HUES48 (cell line): ENCODE data around the gene AGAP1.

ENCODE experiments used
- H3K27ac ChIP-seq: one replicate; pipeline ENCODE4 v1.7.0; 2013; ENCODE audit warnings: low read depth, low read length, inconsistent platforms
- H3K27me3 ChIP-seq: 2 replicates; pipeline ENCODE4 v1.6.1; 2013; ENCODE audit warnings: mild to moderate bottlenecking, low read length; ENCODE audit not compliant: control insufficient read depth, insufficient read depth
- H3K36me3 ChIP-seq: 2 replicates; pipeline ENCODE4 v1.6.1; 2013; ENCODE audit warnings: low read length; ENCODE audit not compliant: control insufficient read depth, insufficient read depth
- H3K4me1 ChIP-seq: 2 replicates; pipeline ENCODE4 v1.6.1; 2013; ENCODE audit warnings: mild to moderate bottlenecking, low read length; ENCODE audit not compliant: control insufficient read depth, insufficient read depth
- H3K4me3 ChIP-seq: 2 replicates; pipeline ENCODE4 v1.5.1; 2013; ENCODE audit warnings: mild to moderate bottlenecking, low read depth, low read length
- H3K9ac ChIP-seq: 2 replicates; pipeline ENCODE4 v1.6.1; 2013; ENCODE audit warnings: mild to moderate bottlenecking, low read depth, low read length, moderate library complexity
- H3K9me3 ChIP-seq: 2 replicates; pipeline ENCODE4 v1.6.1; 2013; ENCODE audit warnings: low read length; ENCODE audit not compliant: control insufficient read depth, insufficient read depth

Gene AGAP1

GRCh38 chr2:235827585-235827992 is 333.7 kb downstream of the AGAP1 start:
- H3K9me3 ChIP-seq = no peaks in the 10 kb centered on the region
- no peak overlapping the region for H3K9ac ChIP-seq
- H3K36me3 ChIP-seq = 0 out of 2 replicates have a peak, but pooled peaks cover 4% of the 10 kb centered on the region
- H3K4me3 ChIP-seq = no peak overlapping the region
- no peaks in the 10 kb centered on the region for H3K27me3 ChIP-seq
- H3K27ac ChIP-seq = no peak overlapping the region
- H3K4me1 ChIP-seq = no peaks in the 10 kb centered on the region

GRCh38 chr2:235829726-235830125 is 335.9 kb downstream of the AGAP1 start:
- Histone ChIP-seq H3K27me3 (no peaks in the 10 kb centered on the region), H3K27ac (no peak overlapping the region), H3K36me3 (no peaks in the 10 kb centered on the region), H3K9ac (no peak overlapping the region), H3K9me3 (no peaks in the 10 kb centered on the region), H3K4me1 (no peaks in the 10 kb centered on the region), H3K4me3 (no peak overlapping the region)

DNA sequence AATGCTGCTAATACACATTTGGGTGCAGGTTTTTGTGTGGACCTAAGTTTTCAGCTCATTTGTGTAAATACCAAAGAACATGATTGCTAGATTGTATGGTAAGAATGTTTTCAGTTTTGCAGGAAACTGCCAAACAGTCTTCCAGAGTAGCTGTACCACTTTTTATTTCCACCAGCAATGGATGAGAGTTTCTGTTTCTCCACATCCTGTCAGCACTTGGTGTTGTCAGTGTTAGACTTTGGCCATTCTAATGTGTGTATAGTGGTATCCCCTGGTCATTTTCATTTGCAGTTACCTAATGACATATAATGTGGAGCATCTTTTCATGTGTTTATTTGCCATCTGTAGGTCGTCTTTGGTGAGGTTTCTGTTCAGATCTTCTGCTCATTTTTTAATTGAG is 337.9 kb downstream of the AGAP1 start:
- Histone ChIP-seq H3K9me3 (no peaks in the 10 kb centered on the region), H3K4me1 (peaks cover 5% of the 10 kb centered on the region), H3K4me3 (no peak overlapping the region), H3K36me3 (no peaks in the 10 kb centered on the region), H3K9ac (no peak overlapping the region), H3K27ac (no peak overlapping the region), H3K27me3 (no peaks in the 10 kb centered on the region)

DNA sequence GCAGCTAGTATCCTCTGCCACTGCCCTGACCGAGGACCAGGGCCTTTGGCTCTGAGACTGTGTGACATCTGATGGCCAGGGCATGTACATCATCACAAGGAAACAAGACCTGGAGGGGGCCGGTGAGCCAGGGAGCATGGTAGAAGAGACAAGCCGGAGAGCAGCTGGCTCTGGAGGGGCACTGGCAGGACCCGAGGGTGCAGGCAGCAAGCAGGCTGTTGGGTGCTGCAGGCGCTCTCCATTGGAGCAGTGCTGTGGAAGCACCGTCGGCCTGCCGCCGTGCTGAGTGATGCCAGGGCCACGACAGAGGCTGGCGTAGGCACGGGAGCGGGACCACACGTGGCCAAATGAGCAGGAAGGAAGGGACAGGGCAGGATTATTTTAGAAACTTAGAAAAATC is 339.1 kb downstream of the AGAP1 start:
- Histone ChIP-seq H3K9me3 (no peaks in the 10 kb centered on the region), H3K9ac (no peak overlapping the region), H3K36me3 (no peaks in the 10 kb centered on the region), H3K27me3 (no peaks in the 10 kb centered on the region), H3K4me1 (peaks cover 5% of the 10 kb centered on the region), H3K27ac (no peak overlapping the region), H3K4me3 (no peak overlapping the region)

DNA sequence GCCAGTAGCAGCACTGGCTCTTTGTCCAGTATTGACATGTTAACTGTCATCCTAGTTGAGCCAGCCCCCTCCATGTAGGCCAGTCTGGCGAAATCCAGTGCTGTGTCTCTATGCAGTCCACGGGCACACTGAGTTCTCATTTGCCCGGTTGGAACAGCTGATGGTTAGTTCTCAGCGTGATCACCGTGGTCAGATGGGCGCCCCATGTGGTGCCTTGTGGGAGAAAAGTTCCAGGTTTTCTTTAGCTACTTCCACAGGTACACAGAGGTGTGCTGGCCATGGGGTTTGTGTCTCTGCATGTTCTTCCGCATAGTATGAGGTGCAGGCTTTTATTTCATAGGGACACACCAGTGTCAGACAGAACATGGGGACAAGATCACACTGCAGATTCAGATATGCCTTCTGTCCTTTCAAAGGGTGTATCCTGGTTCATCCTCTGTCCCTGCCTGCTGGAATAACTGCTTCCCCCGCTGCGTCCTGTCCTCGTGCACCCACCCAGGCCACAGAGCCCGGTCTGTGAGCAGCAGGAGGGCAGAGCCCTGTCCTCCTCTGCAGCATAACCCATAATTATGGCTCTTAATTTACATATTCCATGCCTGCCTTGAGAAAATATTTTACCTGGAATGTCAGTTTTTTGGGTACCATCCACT is 340.3 kb downstream of the AGAP1 start:
- Histone ChIP-seq H3K9me3 (no peaks in the 10 kb centered on the region), H3K4me1 (peaks cover 5% of the 10 kb centered on the region), H3K27ac (no peak overlapping the region), H3K4me3 (no peak overlapping the region), H3K36me3 (no peaks in the 10 kb centered on the region), H3K9ac (no peak overlapping the region), H3K27me3 (no peaks in the 10 kb centered on the region)

DNA sequence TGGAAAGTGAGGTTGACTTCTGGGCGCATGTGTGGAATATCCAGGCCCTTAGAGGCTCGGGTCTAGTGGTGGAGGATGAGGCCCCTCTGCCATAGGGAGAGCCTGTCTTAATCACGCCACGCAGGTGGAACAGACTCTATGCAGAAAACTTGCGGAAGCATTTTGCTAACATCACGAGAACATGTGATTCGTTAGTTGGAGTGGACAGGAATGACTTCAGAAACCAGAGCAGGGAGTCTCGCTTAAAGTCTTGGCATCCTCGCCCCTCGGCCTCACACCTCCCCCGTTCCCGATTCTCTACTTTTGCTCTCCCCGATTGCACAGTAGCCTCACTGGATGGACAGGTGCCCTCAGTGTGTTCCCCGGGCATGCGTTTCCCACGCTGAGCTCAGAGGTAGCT is 340.9 kb downstream of the AGAP1 start:
- peaks cover 5% of the 10 kb centered on the region for H3K4me1 ChIP-seq
- H3K36me3 ChIP-seq = no peaks in the 10 kb centered on the region
- H3K4me3 ChIP-seq = no peak overlapping the region
- no peak overlapping the region for H3K27ac ChIP-seq
- no peaks in the 10 kb centered on the region for H3K9me3 ChIP-seq
- H3K27me3 ChIP-seq = no peaks in the 10 kb centered on the region
- H3K9ac ChIP-seq = no peak overlapping the region

GRCh38 chr2:235835810-235836209 is 342.0 kb downstream of the AGAP1 start:
- Histone ChIP-seq H3K4me1 (peaks cover 5% of the 10 kb centered on the region), H3K36me3 (no peaks in the 10 kb centered on the region), H3K27me3 (no peaks in the 10 kb centered on the region), H3K27ac (no peak overlapping the region), H3K4me3 (no peak overlapping the region), H3K9ac (no peak overlapping the region), H3K9me3 (no peaks in the 10 kb centered on the region)

DNA sequence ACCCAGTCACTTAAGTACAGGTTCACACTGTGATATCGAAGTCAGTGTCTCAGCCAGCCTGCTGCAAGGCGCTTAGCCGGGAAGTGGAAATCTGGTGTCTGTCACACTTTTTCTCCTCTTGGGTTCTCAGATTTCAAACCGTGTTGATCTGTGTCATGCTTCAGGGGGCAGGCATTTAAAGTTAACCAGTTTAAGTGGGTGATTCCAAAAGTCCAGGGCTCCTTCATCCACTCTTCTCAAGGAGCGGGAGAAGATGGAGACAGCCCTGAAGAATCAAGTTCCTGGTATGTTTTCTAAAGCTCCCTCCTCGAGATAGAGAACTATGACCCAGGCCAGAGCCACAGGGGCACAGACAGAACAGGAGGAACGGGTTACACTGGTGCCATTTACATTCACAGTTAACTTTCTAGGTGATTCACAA is 342.7 kb downstream of the AGAP1 start:
- H3K9me3 ChIP-seq = no peaks in the 10 kb centered on the region
- no peaks in the 10 kb centered on the region for H3K36me3 ChIP-seq
- H3K4me3 ChIP-seq = no peak overlapping the region
- H3K27me3 ChIP-seq = no peaks in the 10 kb centered on the region
- H3K9ac ChIP-seq = no peak overlapping the region
- H3K27ac ChIP-seq = no peak overlapping the region
- H3K4me1 ChIP-seq = peaks cover 5% of the 10 kb centered on the region

DNA sequence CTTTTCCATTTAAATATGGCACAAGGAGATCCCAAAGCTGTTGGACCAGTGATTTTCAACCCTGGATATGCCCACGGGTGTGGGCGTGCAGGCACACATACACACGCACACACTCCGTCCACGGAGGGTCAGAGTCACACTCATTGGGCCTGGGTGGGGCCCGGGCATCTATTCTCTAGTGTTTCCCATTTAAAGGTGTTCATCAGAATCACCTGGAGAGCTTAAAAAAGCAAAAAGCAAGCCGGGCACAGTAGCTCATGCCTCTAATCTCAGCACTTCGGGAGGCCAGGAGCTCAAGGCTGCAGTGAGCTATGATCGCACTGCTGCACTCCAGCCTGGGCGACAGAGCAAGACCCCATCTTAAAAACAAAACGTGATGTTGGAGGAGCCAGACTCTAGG is 345.4 kb downstream of the AGAP1 start:
- Histone ChIP-seq H3K4me1 (peaks cover 5% of the 10 kb centered on the region), H3K36me3 (no peaks in the 10 kb centered on the region), H3K4me3 (no peak overlapping the region)

GRCh38 chr2:235839974-235840373 is 346.1 kb downstream of the AGAP1 start:
- Histone ChIP-seq H3K9ac (no peak overlapping the region), H3K4me3 (no peak overlapping the region), H3K27ac (no peak overlapping the region)

More for the DNA sequence above, 345.4 kb downstream of the AGAP1 start:
- Histone ChIP-seq H3K27ac (no peak overlapping the region), H3K9me3 (no peaks in the 10 kb centered on the region), H3K27me3 (no peaks in the 10 kb centered on the region), H3K9ac (no peak overlapping the region)

GRCh38 chr2:235841863-235842262 is 348.0 kb downstream of the AGAP1 start:
- H3K4me3 ChIP-seq = no peak overlapping the region
- no peak overlapping the region for H3K27ac ChIP-seq
- H3K9me3 ChIP-seq = no peaks in the 10 kb centered on the region
- no peak overlapping the region for H3K9ac ChIP-seq
- H3K36me3 ChIP-seq = no peaks in the 10 kb centered on the region
- H3K4me1 ChIP-seq = no peaks in the 10 kb centered on the region
- H3K27me3 ChIP-seq = no peaks in the 10 kb centered on the region

More at GRCh38 chr2:235839974-235840373, 346.1 kb downstream of the AGAP1 start:
- Histone ChIP-seq H3K36me3 (no peaks in the 10 kb centered on the region), H3K4me1 (peaks cover 5% of the 10 kb centered on the region), H3K9me3 (no peaks in the 10 kb centered on the region), H3K27me3 (no peaks in the 10 kb centered on the region)
